Loucy (cell line): Measurements from ENCODE around the gene SLFN12L.
A peak's percentile ranks its signal among the peaks of the same experiment; 100 is the strongest.

Experiments
- H2AFZ ChIP-seq: fragments of 200-600 bp; sonication (generic); 2 replicates; pipeline ENCODE4 v1.6.0; 2016; ENCODE audit warnings: antibody characterized with exemption, mild to moderate bottlenecking, low read length, moderate library complexity
- H3F3A ChIP-seq: fragments of 200-600 bp; 2 replicates; pipeline ENCODE4 v1.6.0; 2016; ENCODE audit warnings: antibody characterized with exemption, low read depth, mild to moderate bottlenecking
- H3K27me3 ChIP-seq: fragments of 200-600 bp; sonication (generic); 2 replicates; pipeline ENCODE4 v1.6.1; 2014; ENCODE audit warnings: low read length, mild to moderate bottlenecking; ENCODE audit not compliant: insufficient read depth, poor library complexity, severe bottlenecking
- H3K36me3 ChIP-seq: fragments of 200-600 bp; sonication (generic); 2 replicates; pipeline ENCODE4 v1.6.1; 2016; ENCODE audit warnings: low read length; ENCODE audit not compliant: insufficient read depth
- H3K4me1 ChIP-seq: fragments of 200-600 bp; sonication (generic); 2 replicates; pipeline ENCODE4 v1.5.1; 2014; ENCODE audit warnings: low read length, mild to moderate bottlenecking; ENCODE audit not compliant: insufficient read depth, poor library complexity, severe bottlenecking
- H3K4me2 ChIP-seq: fragments of 200-600 bp; sonication (generic); 2 replicates; pipeline ENCODE4 v1.6.0; 2014; ENCODE audit warnings: antibody characterized with exemption, low read length, low read depth, mild to moderate bottlenecking; ENCODE audit not compliant: poor library complexity, severe bottlenecking
- H3K4me3 ChIP-seq: fragments of 200-600 bp; sonication (generic); 2 replicates; pipeline ENCODE4 v1.5.1; 2014; ENCODE audit warnings: low read length, mild to moderate bottlenecking, mixed read lengths; ENCODE audit not compliant: poor library complexity, severe bottlenecking
- H3K79me2 ChIP-seq: fragments of 200-600 bp; sonication (generic); 2 replicates; pipeline ENCODE4 v1.6.1; 2014; ENCODE audit warnings: low read length; ENCODE audit not compliant: insufficient read depth
- H3K9ac ChIP-seq: fragments of 200-600 bp; sonication (generic); 2 replicates; pipeline ENCODE4 v1.6.0; 2014; ENCODE audit warnings: mild to moderate bottlenecking, low read depth, low read length, moderate library complexity; ENCODE audit not compliant: poor library complexity, severe bottlenecking
- H3K9me2 ChIP-seq: fragments of 200-600 bp; sonication (generic); replicated peaks from 2 replicates; pipeline ENCODE4 v1.6.1; 2016; ENCODE audit warnings: low read depth, low read length, mixed read lengths
- H3K9me3 ChIP-seq: fragments of 200-600 bp; sonication (generic); 2 replicates; pipeline ENCODE4 v1.6.1; 2014; ENCODE audit warnings: mild to moderate bottlenecking, antibody characterized with exemption, low read length, low read depth; ENCODE audit not compliant: insufficient read depth
- H4K20me1 ChIP-seq: fragments of 200-600 bp; sonication (generic); 2 replicates; pipeline ENCODE4 v1.6.0; 2014; ENCODE audit warnings: antibody characterized with exemption, low read length, mild to moderate bottlenecking; ENCODE audit not compliant: insufficient read depth, poor library complexity, severe bottlenecking
- CTCF ChIP-seq: fragments of 200-600 bp; sonication (generic); conservative IDR thresholded peaks from 2 replicates; pipeline ENCODE4 v1.5.1; 2014; ENCODE audit warnings: mild to moderate bottlenecking, antibody characterized with exemption, low read length
- EZH2phosphoT487 ChIP-seq: fragments of 200-600 bp; IDR thresholded peaks from 2 replicates; pipeline ENCODE4 v1.6.1; 2018; ENCODE audit warnings: antibody characterized with exemption, mild to moderate bottlenecking, moderate library complexity, borderline replicate concordance

The SLFN12L gene

GRCh38 chr17:35557353-35557752 is 19.9 kb upstream of the SLFN12L start:
- H3K4me3 ChIP-seq, result no peak overlapping the region
- no peaks in the 10 kb centered on the region for H3K27me3 ChIP-seq
- no peak overlapping the region for H2AFZ ChIP-seq
- H3K36me3 ChIP-seq, result no peaks in the 10 kb centered on the region
- H3K79me2 ChIP-seq, result no peaks in the 10 kb centered on the region
- no peaks in the 10 kb centered on the region for H4K20me1 ChIP-seq
- TF ChIP-seq EZH2phosphoT487 (no peak), CTCF (no peak)
- H3F3A ChIP-seq, result no peaks in the 10 kb centered on the region
- no peaks in the 10 kb centered on the region for H3K4me1 ChIP-seq
- no peak overlapping the region for H3K9ac ChIP-seq
- H3K9me3 ChIP-seq, result no peaks in the 10 kb centered on the region
- no peak overlapping the region for H3K4me2 ChIP-seq
- H3K9me2 ChIP-seq, result no peaks in the 10 kb centered on the region

- no peaks in the 10 kb centered on the region for H3K36me3 ChIP-seq
Observed at GRCh38 chr17:35555691-35556090, 18.2 kb upstream of the SLFN12L start.

GRCh38 chr17:35554668-35555067 is 17.2 kb upstream of the SLFN12L start:
- Histone ChIP-seq H3K4me1 (no peaks in the 10 kb centered on the region), H3K4me2 (no peak overlapping the region), H2AFZ (no peak overlapping the region), H3K4me3 (no peak overlapping the region), H3K9me2 (no peaks in the 10 kb centered on the region), H3K36me3 (no peaks in the 10 kb centered on the region), H3K27me3 (no peaks in the 10 kb centered on the region), H3F3A (no peaks in the 10 kb centered on the region), H3K9me3 (no peaks in the 10 kb centered on the region), H4K20me1 (no peaks in the 10 kb centered on the region), H3K9ac (no peak overlapping the region), H3K79me2 (no peaks in the 10 kb centered on the region)
- TF ChIP-seq CTCF, result no peak

More at GRCh38 chr17:35555691-35556090, 18.2 kb upstream of the SLFN12L start:
- Histone ChIP-seq H3F3A (no peaks in the 10 kb centered on the region), H3K79me2 (no peaks in the 10 kb centered on the region), H4K20me1 (no peaks in the 10 kb centered on the region), H3K4me1 (no peaks in the 10 kb centered on the region), H3K9me3 (no peaks in the 10 kb centered on the region), H3K4me3 (no peak overlapping the region), H3K9me2 (no peaks in the 10 kb centered on the region), H3K4me2 (no peak overlapping the region), H3K27me3 (no peaks in the 10 kb centered on the region), H3K9ac (no peak overlapping the region), H2AFZ (no peak overlapping the region)
- peak; percentile 54 for TF ChIP-seq CTCF
- no peak for TF ChIP-seq EZH2phosphoT487
